Neural progenitor cell (in vitro differentiated cells): ENCODE results near the gene SHH.

ENCODE experiments used
- CTCF ChIP-seq: fragments of 200-600 bp; sonication (generic); IDR thresholded peaks from 2 replicates; pipeline ENCODE4 v1.5.1; 2017; ENCODE audit warnings: antibody characterized with exemption, mild to moderate bottlenecking
- EZH2 ChIP-seq: fragments of 200-600 bp; sonication (generic); IDR thresholded peaks from 2 replicates; pipeline ENCODE4 v1.6.1; 2017; ENCODE audit warnings: antibody characterized with exemption, mild to moderate bottlenecking, moderate library complexity

- no peak for TF ChIP-seq CTCF
- no peak for TF ChIP-seq EZH2
Observed at GRCh38 chr7:155844019-155844453, 31.8 kb upstream of the SHH start.
